ENCODE data around the gene CLMP. TPM values are rescaled to one million over a fixed set of nuclear protein-coding genes. Genes with fewer than 3 reads are reported as not detected.

The CLMP gene
- total and polyA plus RNA-seq, 9 of the 15 experiments (the other 6 are each of a cell fraction or from before 2014, with no cell fraction given), result 0.02 to 0.15 (median 0.03) TPM; not detected in 6

DNA sequence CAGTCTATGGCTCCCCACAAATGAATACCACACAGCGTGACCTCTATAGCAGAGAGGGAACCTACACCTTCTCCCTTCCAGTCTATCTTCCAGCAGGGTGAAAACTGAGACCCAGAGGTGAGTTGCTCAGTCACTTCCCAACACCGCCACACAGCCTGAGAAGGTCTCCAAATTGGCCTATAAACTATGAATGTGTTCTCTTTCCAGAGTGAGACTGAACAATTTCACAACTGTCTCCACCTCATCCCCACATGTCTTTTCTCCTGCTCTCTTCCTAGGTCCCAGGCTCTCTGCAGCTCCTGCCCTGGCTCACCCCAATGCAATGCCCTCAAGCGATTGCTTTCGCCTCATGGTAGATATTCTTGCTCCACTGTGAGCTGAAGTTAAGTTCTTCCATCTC lies 14.0 kb downstream of the CLMP start:
- no peak overlapping the region for H3K27ac ChIP-seq (ENCODE audit: extremely low read depth, low read depth, low read length)

DNA sequence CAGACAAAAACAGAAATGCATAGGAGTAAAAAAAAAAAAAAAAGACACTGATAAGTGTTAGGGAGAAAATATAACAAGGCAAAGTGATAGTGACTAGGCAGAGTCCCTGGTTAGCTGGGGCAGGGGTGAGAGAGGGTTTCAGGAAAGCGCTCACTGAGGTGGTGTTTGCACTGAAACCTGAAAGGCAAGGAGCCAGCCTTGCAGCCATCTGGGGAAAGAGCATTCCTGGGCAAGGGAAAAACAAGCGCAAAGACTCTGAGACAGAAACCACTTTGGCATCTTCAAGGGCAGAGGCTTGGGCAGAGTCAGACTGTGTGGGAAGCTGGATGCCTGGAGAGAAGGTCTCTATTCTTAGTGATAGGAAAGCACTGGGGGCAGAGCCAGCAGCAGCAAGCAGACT lies 14.5 kb downstream of the CLMP start:
- ChIA-PET CTCF (ENCODE audit: low intra/inter-chr PET ratio) (no interaction called here), POLR2A (interaction anchor here (0.6 kb wide), 1 partner anchor 8 kb away, joined by 3 read pairs; no protein-coding TSS in a partner anchor)
- no peaks in the 10 kb centered on the region for H3K9me3 ChIP-seq (replicated peaks; ENCODE audit: control insufficient read depth, insufficient read depth, low read depth, low read length)
- H2AFZ ChIP-seq (ENCODE audit: low read depth, low read length), result no peak overlapping the region
- peaks cover 12 to 45% of the 10 kb centered on the region in 2 experiments; a peak in 4 of 5 replicates for H3K27me3 ChIP-seq (ENCODE audit: control insufficient read depth in 2 of 2, insufficient read depth in 2 of 2, low read length in 2 of 2)
- no peaks in the 10 kb centered on the region for H4K20me1 ChIP-seq (replicated peaks; ENCODE audit: control insufficient read depth, insufficient read depth, low read length)
- intact Hi-C loops (cut with micrococcal nuclease) (no loop called here), in situ Hi-C loops (cut with MboI) (no loop called here)
- no peaks in the 10 kb centered on the region for H3K9me1 ChIP-seq (ENCODE audit: control insufficient read depth, insufficient read depth, low read length)
- no peak for TF ChIP-seq PHF21A (IDR thresholded peaks at IDR 0.05; ENCODE audit: borderline replicate concordance, low read depth)
- no peak for TF ChIP-seq PTBP1 (IDR thresholded peaks at IDR 0.05; ENCODE audit: low read depth, low read length)
- TF ChIP-seq RBM14 (IDR thresholded peaks at IDR 0.05; ENCODE audit: borderline replicate concordance, insufficient read depth, low read depth, low read length), result no peak
- DNase-seq (ENCODE audit: extremely low read depth in 1 of 4, low spot score in 3 of 4) (no peak), ATAC-seq (no peak), FAIRE-seq (no peak)
- no peaks in the 10 kb centered on the region for H3K79me2 ChIP-seq (ENCODE audit: control insufficient read depth, insufficient read depth, low read length)
- no TSS peak for BruUV-seq (replicated peaks)
- no peaks in the 10 kb centered on the region for H3K36me3 ChIP-seq (ENCODE audit: control insufficient read depth, insufficient read depth, low read length)
- H3K27ac ChIP-seq (ENCODE audit: extremely low read depth, low read depth, low read length), result no peak overlapping the region
- no peak overlapping the region for H3K4me2 ChIP-seq (ENCODE audit: insufficient read depth, low read length)
- H3K4me3 ChIP-seq, result no peak overlapping the region
- no peak overlapping the region for H3K9ac ChIP-seq (ENCODE audit: insufficient read depth in 1 of 2, low read depth in 2 of 2, low read length in 2 of 2)
- WGBS (ENCODE audit: insufficient coverage, low coverage, missing lambda C conversion rate), result 0% methylated on average over 2 of the region's 2 CpGs
- no peaks in the 10 kb centered on the region for H3K4me1 ChIP-seq (replicated peaks in 1 of 2; ENCODE audit: control insufficient read depth in 2 of 2, insufficient read depth in 2 of 2, low read length in 2 of 2)

More for the DNA sequence above, 14.0 kb downstream of the CLMP start:
- Histone ChIP-seq H3K9me1 (ENCODE audit: control insufficient read depth, insufficient read depth, low read length) (no peaks in the 10 kb centered on the region), H3K4me3 (no peak overlapping the region), H2AFZ (ENCODE audit: low read depth, low read length) (no peak overlapping the region), H3K9ac (ENCODE audit: insufficient read depth in 1 of 2, low read depth in 2 of 2, low read length in 2 of 2) (no peak overlapping the region), H4K20me1 (replicated peaks; ENCODE audit: control insufficient read depth, insufficient read depth, low read length) (no peaks in the 10 kb centered on the region), H3K4me2 (ENCODE audit: insufficient read depth, low read length) (no peak overlapping the region), H3K36me3 (ENCODE audit: control insufficient read depth, insufficient read depth, low read length) (no peaks in the 10 kb centered on the region), H3K9me3 (replicated peaks; ENCODE audit: control insufficient read depth, insufficient read depth, low read depth, low read length) (no peaks in the 10 kb centered on the region), H3K27me3 (ENCODE audit: control insufficient read depth in 2 of 2, insufficient read depth in 2 of 2, low read length in 2 of 2) (peaks cover 13 to 50% of the 10 kb centered on the region in 2 experiments; a peak in 4 of 5 replicates), H3K4me1 (replicated peaks in 1 of 2; ENCODE audit: control insufficient read depth in 2 of 2, insufficient read depth in 2 of 2, low read length in 2 of 2) (no peaks in the 10 kb centered on the region), H3K79me2 (ENCODE audit: control insufficient read depth, insufficient read depth, low read length) (no peaks in the 10 kb centered on the region)
- FAIRE-seq, result no peak
- TF ChIP-seq HMG20B (CRISPR knock-in tag; IDR thresholded peaks at IDR 0.05) (no peak), ZNF507 (tag; conservative IDR thresholded peaks at IDR 0.05) (no peak)
- TF ChIP-seq, protein P1, sequence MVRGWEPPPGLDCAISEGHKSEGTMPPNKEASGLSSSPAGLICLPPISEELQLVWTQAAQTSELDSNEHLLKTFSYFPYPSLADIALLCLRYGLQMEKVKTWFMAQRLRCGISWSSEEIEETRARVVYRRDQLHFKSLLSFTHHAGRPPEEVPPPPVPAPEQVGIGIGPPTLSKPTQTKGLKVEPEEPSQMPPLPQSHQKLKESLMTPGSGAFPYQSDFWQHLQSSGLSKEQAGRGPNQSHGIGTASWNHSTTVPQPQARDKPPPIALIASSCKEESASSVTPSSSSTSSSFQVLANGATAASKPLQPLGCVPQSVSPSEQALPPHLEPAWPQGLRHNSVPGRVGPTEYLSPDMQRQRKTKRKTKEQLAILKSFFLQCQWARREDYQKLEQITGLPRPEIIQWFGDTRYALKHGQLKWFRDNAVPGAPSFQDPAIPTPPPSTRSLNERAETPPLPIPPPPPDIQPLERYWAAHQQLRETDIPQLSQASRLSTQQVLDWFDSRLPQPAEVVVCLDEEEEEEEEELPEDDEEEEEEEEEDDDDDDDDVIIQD (CRISPR knock-in tag; IDR thresholded peaks at IDR 0.05), result no peak
- in situ Hi-C loops (cut with MboI) (no loop called here), intact Hi-C loops (cut with micrococcal nuclease) (no loop called here)
- no peak for DNase-seq (ENCODE audit: extremely low read depth in 1 of 4, low spot score in 3 of 4)
- no TSS peak for BruUV-seq (replicated peaks)
- WGBS (ENCODE audit: insufficient coverage, low coverage, missing lambda C conversion rate), result 0% methylated on average over 4 of the region's 4 CpGs
- no peak for ATAC-seq
- ChIA-PET POLR2A (interaction anchor here (0.6 kb wide), 1 partner anchor 7 kb away, joined by 3 read pairs; no protein-coding TSS in a partner anchor), CTCF (ENCODE audit: low intra/inter-chr PET ratio) (no interaction called here)

Data from K562 (cell line).